ENCODE data around the gene RPS6KA2.

The RPS6KA2 gene

DNA sequence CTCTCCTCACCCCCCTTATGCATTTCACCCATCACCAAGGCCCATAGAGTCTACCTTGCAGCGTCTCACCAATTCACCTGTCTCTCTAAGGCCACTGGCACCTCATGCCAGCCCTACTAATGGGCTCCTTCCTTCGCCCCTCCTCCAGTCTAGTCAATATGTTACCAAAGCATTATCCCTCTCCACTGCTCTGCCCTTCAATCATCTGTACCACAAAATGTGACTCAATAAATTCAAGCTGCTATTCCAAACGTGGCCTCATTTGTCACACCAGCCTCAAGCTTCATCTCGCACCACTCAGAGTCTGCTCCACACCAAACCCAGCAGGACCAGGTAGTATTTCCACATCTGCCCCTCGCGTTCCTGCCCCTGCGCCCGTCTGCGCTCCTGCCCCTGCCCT, 21.8 kb upstream of the RPS6KA2 start:
- Histone ChIP-seq H3K27ac (replicated peaks) (no peak overlapping the region), H3K4me3 (replicated peaks; ENCODE audit: insufficient read depth, low read length) (no peak overlapping the region), H3K27me3 (ENCODE audit: insufficient read depth, poor library complexity, severe bottlenecking) (no peaks in the 10 kb centered on the region)
- DNase-seq (ENCODE audit: low read depth in 1 of 2, low spot score in 1 of 2), result no peak
- TF ChIP-seq POLR2AphosphoS5 (IDR thresholded peaks at IDR 0.05; ENCODE audit: low read depth), result no peak
- TF ChIP-seq, protein P1, sequence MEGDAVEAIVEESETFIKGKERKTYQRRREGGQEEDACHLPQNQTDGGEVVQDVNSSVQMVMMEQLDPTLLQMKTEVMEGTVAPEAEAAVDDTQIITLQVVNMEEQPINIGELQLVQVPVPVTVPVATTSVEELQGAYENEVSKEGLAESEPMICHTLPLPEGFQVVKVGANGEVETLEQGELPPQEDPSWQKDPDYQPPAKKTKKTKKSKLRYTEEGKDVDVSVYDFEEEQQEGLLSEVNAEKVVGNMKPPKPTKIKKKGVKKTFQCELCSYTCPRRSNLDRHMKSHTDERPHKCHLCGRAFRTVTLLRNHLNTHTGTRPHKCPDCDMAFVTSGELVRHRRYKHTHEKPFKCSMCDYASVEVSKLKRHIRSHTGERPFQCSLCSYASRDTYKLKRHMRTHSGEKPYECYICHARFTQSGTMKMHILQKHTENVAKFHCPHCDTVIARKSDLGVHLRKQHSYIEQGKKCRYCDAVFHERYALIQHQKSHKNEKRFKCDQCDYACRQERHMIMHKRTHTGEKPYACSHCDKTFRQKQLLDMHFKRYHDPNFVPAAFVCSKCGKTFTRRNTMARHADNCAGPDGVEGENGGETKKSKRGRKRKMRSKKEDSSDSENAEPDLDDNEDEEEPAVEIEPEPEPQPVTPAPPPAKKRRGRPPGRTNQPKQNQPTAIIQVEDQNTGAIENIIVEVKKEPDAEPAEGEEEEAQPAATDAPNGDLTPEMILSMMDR (IDR thresholded peaks at IDR 0.05; ENCODE audit: insufficient read depth, low read length), result no peak
- TF ChIP-seq, protein P2, sequence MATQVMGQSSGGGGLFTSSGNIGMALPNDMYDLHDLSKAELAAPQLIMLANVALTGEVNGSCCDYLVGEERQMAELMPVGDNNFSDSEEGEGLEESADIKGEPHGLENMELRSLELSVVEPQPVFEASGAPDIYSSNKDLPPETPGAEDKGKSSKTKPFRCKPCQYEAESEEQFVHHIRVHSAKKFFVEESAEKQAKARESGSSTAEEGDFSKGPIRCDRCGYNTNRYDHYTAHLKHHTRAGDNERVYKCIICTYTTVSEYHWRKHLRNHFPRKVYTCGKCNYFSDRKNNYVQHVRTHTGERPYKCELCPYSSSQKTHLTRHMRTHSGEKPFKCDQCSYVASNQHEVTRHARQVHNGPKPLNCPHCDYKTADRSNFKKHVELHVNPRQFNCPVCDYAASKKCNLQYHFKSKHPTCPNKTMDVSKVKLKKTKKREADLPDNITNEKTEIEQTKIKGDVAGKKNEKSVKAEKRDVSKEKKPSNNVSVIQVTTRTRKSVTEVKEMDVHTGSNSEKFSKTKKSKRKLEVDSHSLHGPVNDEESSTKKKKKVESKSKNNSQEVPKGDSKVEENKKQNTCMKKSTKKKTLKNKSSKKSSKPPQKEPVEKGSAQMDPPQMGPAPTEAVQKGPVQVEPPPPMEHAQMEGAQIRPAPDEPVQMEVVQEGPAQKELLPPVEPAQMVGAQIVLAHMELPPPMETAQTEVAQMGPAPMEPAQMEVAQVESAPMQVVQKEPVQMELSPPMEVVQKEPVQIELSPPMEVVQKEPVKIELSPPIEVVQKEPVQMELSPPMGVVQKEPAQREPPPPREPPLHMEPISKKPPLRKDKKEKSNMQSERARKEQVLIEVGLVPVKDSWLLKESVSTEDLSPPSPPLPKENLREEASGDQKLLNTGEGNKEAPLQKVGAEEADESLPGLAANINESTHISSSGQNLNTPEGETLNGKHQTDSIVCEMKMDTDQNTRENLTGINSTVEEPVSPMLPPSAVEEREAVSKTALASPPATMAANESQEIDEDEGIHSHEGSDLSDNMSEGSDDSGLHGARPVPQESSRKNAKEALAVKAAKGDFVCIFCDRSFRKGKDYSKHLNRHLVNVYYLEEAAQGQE (IDR thresholded peaks at IDR 0.05; ENCODE audit: insufficient replicate concordance, low read depth), result no peak
- no peak for TF ChIP-seq SPI1 (IDR thresholded peaks at IDR 0.05; ENCODE audit: borderline replicate concordance, low read depth)
- TF ChIP-seq GABPA (IDR thresholded peaks at IDR 0.05; ENCODE audit: low read depth), result no peak

DNA sequence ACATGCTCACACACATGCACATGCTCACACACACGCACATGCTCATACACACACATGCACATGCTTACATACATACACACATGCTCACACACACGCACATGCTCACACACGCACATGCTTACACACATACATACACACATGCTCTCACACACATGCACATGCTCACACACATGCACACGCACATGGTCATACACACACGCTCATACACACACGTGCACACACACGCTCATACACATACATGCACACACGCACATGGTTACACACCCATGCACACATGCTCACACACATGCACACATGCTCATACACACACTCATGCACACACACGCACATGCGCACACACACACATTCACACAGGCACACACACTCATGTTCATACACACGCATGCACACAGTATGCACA, 20.8 kb upstream of the RPS6KA2 start:
- Histone ChIP-seq H3K27me3 (ENCODE audit: insufficient read depth, poor library complexity, severe bottlenecking) (no peaks in the 10 kb centered on the region), H3K4me3 (replicated peaks; ENCODE audit: insufficient read depth, low read length) (no peak overlapping the region), H3K27ac (replicated peaks) (no peak overlapping the region)
- no peak for DNase-seq (ENCODE audit: low read depth in 1 of 2, low spot score in 1 of 2)
- TF ChIP-seq GABPA (IDR thresholded peaks at IDR 0.05; ENCODE audit: low read depth), result no peak
- TF ChIP-seq, protein P1 (IDR thresholded peaks at IDR 0.05; ENCODE audit: insufficient read depth, low read length), result no peak
- TF ChIP-seq, protein P2 (IDR thresholded peaks at IDR 0.05; ENCODE audit: insufficient replicate concordance, low read depth), result no peak
- TF ChIP-seq POLR2AphosphoS5 (IDR thresholded peaks at IDR 0.05; ENCODE audit: low read depth), result no peak
- no peak for TF ChIP-seq SPI1 (IDR thresholded peaks at IDR 0.05; ENCODE audit: borderline replicate concordance, low read depth)

DNA sequence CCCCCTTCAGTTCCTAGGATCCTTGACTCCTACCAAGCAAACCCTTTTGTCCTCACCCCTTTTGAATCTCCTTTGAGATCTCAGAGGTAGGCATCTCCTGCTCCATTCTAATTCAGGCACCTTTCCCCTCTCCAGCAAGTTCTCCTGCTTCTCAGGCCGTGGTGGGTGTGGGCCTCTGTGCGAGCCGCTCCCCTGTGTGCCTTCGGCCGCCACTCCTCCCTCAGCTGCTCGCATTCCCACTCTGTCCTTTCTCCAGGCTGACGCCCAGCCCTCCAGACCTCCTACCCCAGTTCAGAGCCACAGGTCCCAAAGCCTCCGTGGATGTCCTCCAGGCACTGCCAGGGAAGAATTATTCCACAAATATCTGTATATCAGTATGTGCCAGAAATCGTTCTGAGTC, 19.7 kb upstream of the RPS6KA2 start:
- Histone ChIP-seq H3K4me3 (replicated peaks; ENCODE audit: insufficient read depth, low read length) (no peak overlapping the region), H3K27ac (replicated peaks) (no peak overlapping the region), H3K27me3 (ENCODE audit: insufficient read depth, poor library complexity, severe bottlenecking) (no peaks in the 10 kb centered on the region)
- DNase-seq (ENCODE audit: low read depth in 1 of 2, low spot score in 1 of 2), result no peak
- no peak for TF ChIP-seq POLR2AphosphoS5 (IDR thresholded peaks at IDR 0.05; ENCODE audit: low read depth)

DNA sequence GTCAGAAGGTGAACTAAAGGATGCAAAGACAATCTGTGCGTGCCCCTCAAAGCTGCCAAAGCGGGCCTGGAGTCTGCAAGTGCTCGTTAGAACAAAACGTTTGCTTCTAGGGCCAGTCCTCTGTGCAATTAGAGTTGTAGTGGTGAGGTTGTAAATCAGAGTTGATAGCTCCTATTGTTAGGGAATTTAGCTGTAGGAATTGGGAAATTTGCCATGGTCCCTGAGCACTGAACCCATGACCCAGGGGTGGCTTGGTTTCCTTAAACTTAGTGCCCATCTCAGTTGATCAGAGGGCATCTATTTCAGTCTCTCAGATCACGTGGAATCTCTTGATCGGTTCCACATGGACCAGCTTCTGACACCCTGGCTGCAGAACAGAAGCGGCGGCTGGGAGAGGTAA, 18.8 kb upstream of the RPS6KA2 start:
- Histone ChIP-seq H3K4me3 (replicated peaks; ENCODE audit: insufficient read depth, low read length) (no peak overlapping the region), H3K27ac (replicated peaks) (no peak overlapping the region), H3K27me3 (ENCODE audit: insufficient read depth, poor library complexity, severe bottlenecking) (no peaks in the 10 kb centered on the region)
- DNase-seq (ENCODE audit: low read depth in 1 of 2, low spot score in 1 of 2), result no peak
- TF ChIP-seq SPI1 (IDR thresholded peaks at IDR 0.05; ENCODE audit: borderline replicate concordance, low read depth), result no peak
- TF ChIP-seq, protein P1 (IDR thresholded peaks at IDR 0.05; ENCODE audit: insufficient read depth, low read length), result no peak
- no peak for TF ChIP-seq GABPA (IDR thresholded peaks at IDR 0.05; ENCODE audit: low read depth)

Measured in HL-60 (cell line).